ENCODE measurements around the gene APMAP. TPM values are rescaled to one million over a fixed set of nuclear protein-coding genes. Genes with fewer than 3 reads are reported as not detected.

The APMAP gene
- total RNA-seq, 4 donors from 2014 or later = 85.3 to 337 (median 163) TPM

DNA sequence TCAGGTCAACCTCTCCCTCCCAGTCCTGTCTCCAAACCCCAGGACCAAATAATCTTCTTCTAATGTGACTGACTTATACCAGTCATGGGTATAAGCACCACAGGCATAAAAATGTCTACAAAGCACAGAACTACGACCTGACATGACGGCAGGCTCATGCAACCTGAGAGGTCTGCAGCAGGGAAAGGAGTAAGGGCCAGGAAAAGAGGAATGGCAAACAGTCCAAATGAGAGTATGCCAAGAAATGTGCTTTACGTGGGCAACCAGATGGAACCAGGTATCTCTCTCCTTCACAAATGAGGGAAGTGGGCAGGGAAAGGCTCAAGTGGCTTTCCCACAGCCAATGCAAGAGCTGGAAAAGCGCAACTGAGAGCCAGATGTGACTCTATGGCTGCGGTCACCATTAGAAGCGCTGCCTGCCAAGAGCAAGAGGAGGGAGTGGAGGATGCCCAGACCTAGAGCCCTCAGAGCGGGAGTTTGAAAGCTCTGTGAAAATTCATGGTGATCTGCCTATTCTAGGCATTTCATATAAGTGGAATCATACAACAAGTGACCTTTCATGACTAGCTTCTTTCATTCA, 6.0 kb downstream of the APMAP start:
- no peak for ATAC-seq (ENCODE audit: low FRiP score)
- DNase-seq (ENCODE audit: low spot score) = no peak
- TF ChIP-seq CTCF (IDR thresholded peaks at IDR 0.05) = no peak

DNA sequence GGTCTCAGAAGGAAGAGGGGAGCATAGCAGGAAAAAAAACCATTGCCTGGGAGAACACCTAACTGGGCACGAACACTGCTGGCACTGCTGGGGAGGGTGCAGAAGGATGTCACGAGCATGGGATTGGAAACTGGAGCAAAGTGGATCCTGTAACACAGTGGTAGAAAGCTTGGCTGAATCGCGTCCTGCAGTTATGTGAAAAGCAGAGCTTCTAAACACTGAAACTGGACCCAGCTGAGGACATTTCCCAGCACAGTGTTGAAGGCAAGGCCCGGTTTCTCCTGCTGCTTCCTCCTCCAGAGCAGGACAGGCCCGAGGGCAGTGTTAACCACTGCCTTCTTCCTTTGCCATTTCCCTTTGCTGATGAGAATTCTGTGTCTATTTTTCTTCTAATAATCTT, 6.7 kb downstream of the APMAP start:
- ATAC-seq (ENCODE audit: low FRiP score) (no peak), DNase-seq (ENCODE audit: low spot score) (no peak)

DNA sequence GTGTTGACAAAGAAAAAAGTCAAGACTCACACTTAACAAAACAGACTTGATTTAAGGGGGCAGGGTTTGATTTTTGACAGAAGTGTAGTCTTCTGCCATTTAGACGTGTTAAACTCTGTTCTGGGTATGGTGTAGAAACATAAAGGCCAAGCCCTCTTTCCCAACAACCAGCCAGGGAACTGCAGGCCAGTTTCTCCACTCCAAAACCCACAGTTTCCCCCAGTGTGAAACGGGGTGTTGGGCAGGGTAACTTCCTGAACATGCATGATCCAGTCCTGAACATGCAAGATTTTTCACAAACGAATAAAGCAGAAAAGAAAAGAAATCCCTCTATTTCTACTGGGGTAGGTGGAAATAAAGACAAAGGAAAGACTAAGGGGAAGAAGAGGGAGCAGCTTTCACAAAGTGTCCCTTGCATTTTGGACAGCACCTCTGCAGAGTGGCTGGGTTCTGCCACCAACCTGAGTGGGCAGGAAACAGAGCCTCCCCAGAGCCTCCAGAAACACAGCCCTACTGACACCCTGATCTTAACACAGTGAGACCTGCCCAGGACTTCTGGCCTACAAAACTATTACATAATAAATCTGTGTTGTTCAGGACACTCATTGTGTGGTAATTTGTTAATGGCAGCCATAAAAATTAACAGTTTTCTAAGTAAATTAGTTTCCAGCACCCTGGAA, 7.5 kb downstream of the APMAP start:
- no peak for TF ChIP-seq CTCF (IDR thresholded peaks at IDR 0.05)
- ATAC-seq (ENCODE audit: low FRiP score) = no peak

More for the DNA sequence above, 6.7 kb downstream of the APMAP start:
- no peak for TF ChIP-seq CTCF (IDR thresholded peaks at IDR 0.05)

DNA sequence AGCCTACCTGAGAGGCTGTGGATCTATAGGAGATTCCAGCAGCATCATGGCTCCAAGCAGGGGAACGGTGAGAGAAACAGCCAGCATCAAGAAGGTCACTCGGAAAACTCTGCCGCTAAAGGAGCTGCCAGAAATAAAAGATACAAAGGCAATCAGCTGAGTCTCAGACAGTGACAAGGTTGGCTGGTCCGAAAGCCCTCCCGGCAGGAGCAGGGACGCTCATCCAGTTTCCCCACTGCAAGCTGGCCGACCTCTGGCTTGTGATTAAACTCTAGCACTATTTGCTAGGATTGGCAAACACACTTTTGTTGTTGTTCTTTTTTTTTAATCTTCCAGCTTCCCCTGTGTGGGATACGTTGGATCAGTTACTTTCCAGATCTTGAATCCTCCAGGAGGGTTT, 8.7 kb downstream of the APMAP start:
- no peak for ATAC-seq (ENCODE audit: low FRiP score)
- no peak for DNase-seq (ENCODE audit: low spot score)
- TF ChIP-seq CTCF (IDR thresholded peaks at IDR 0.05) = no peak

More for the DNA sequence above, 7.5 kb downstream of the APMAP start:
- no peak for DNase-seq (ENCODE audit: low spot score)

DNA sequence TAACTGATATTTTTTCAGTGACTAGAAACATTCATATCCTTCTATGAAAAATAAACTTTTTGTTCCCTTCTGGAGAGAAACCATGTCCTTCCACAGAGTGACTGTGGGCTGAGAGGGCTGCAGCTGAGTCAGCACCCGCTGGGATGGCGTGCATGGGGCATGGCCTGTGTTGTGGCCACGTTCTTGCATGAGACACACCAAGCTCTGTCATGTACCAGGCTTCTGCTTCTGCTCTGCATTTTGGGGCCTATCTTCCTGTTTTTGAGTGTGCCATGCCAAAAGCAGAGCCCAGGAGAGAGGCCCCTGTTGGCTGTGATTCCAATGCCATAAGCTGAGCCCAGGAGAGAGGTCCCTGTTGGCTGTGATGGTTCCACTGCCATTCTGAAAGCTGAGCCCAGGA, 10.8 kb downstream of the APMAP start:
- ATAC-seq (ENCODE audit: low FRiP score) = no peak
- DNase-seq (ENCODE audit: low spot score) = no peak
- no peak for TF ChIP-seq CTCF (IDR thresholded peaks at IDR 0.05)

- no peak for ATAC-seq (ENCODE audit: low FRiP score)
- no peak for TF ChIP-seq CTCF (IDR thresholded peaks at IDR 0.05)
Measured at GRCh38 chr20:24981282-24981681, 11.3 kb downstream of the APMAP start.

More at GRCh38 chr20:24981282-24981681, 11.3 kb downstream of the APMAP start:
- no peak for DNase-seq (ENCODE audit: low spot score)
